Measurements from ENCODE around the gene EPHA7. TPM values are rescaled to one million over a fixed set of nuclear protein-coding genes. Genes with fewer than 3 reads are reported as not detected.

EPHA7 gene
- total RNA-seq, 1 donor from 2014 or later = 0.35 TPM

- no peak for DNase-seq (ENCODE audit: extremely low read depth, low read depth, low spot score)
Measured at GRCh38 chr6:93394471-93394870, 24.9 kb downstream of the EPHA7 start.

DNA sequence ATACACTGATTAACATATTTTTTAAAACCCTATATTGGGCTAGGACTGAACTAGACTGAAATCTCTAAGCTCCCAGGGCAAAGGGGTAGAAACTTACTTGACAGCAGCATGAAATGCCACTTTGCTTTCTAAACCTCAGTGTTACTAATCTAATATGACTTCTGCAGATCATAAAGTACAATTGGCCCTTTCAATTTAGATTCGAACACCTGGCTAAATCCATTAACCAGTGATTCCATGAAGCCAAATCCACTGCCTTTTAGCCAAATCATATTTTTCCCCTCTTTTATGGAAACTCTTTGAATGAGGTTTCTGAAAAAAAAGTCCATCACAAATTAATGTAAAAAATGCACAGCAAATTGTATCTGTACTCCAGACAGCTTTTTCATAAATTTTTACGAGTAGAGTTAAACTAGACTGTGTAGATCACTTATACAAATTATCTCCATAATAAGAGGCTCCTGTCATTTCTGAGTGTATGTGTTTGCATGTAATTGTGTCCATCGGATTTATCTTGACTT, 25.7 kb downstream of the EPHA7 start:
- DNase-seq (ENCODE audit: extremely low read depth, low read depth, low spot score) = no peak

DNA sequence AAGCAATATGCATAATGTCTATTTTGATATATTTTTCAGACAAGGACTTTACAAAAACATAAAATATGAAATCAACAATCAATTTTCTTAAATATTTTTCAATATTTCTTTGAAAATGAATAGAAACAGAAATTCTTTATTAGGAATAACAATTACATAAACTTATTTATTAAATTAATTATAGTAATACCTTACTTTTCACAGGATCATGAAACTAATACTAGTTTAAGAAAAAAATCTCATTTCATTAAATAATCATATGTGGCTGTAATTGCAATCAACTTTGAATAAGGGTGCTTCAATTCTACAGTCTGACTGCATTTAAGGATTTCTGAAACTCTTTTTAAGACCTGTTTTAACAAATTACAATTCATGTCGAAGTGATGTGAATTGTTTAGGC, 26.6 kb downstream of the EPHA7 start:
- DNase-seq (ENCODE audit: extremely low read depth, low read depth, low spot score) = no peak

GRCh38 chr6:93391965-93392364, 27.4 kb downstream of the EPHA7 start:
- DNase-seq (ENCODE audit: extremely low read depth, low read depth, low spot score) = no peak

DNA sequence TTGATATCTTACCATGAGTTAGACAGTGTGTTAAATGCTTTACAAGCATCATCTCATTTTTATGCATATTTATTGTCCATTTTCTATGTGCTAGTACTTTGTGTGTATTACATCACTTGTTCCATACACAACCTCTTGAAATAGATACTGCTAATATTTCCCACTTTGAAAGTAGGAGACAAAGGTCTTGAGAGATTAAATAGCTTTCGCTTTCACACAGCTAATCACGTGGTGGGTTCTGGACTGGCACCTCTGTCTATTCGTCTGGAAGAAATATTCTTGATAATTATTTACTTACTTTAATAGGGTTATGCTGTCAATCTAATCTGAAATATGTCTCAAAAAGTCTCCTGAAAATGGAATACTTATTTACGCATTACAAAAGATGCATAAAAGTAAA, 30.2 kb downstream of the EPHA7 start:
- DNase-seq (ENCODE audit: extremely low read depth, low read depth, low spot score) = no peak

- DNase-seq (ENCODE audit: extremely low read depth, low read depth, low spot score) = no peak
Measured at GRCh38 chr6:93388070-93388469, 31.3 kb downstream of the EPHA7 start.

DNA sequence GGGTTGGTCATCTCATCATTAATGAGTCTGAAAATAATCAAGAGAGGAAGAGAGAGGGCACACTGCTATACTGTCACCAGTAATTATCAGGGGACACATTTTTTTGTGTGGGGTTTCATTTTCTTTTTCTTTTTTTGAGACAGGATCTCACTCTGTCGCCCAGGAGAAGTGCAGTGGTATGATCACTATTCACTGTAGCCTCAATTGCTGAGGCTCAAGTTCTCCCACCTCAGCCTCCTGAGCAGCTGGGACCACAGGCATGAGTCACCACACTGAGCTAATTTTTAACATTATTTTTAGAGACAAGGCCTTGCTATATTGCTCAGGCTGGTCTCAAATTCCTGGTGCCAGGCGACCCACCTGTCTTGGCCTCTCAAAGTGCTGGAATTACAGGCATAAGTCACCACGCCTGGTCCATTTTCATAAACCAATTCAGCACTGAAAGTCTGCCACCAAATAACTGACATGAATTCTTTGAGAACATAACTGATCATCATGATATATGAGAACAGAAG, 43.3 kb downstream of the EPHA7 start:
- DNase-seq (ENCODE audit: extremely low read depth, low read depth, low spot score) = no peak

GRCh38 chr6:93373445-93373844, 45.9 kb downstream of the EPHA7 start:
- DNase-seq (ENCODE audit: extremely low read depth, low read depth, low spot score) = no peak

DNA sequence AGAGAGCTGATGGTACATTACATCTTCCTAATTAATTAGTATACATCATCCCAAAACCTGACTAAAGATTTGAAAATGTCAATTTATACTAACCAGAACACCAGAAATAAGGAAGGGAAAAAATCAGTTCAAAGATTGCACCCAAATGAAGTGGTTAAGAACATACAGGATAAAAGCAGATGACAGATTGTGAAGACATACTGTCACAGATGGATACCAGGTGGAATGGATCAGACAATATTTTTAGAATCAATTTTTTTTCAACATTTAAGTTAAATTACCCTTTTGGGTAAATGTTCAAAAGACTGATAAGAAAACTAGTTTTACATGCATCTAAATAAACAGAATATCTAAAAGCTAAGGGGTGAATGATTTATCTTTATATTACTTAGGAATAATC, 47.6 kb downstream of the EPHA7 start:
- no peak for DNase-seq (ENCODE audit: extremely low read depth, low read depth, low spot score)

- no peak for DNase-seq (ENCODE audit: extremely low read depth, low read depth, low spot score)
Measured at GRCh38 chr6:93369586-93370134, 49.7 kb downstream of the EPHA7 start.

- DNase-seq (ENCODE audit: extremely low read depth, low read depth, low spot score) = no peak
Measured at GRCh38 chr6:93366506-93366905, 52.9 kb downstream of the EPHA7 start.

GRCh38 chr6:93365445-93365844, 53.9 kb downstream of the EPHA7 start:
- no peak for DNase-seq (ENCODE audit: extremely low read depth, low read depth, low spot score)

DNA sequence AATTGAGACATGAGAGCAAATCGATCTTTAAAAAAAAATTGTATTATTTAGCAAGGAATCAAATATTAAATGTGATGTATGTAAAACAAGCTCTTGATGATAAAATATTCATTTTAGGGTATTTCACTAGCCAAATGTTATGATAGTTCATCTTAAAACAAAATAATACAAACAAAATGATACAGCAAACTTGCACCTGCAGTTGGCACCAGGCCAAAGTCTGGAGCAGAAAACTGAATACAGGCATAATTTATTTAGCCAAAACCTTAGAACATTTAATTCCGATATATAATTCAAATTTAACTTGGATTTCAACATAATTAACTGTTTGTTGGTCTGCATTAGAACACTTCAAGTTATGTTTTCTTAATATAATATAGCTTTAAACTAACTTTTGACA, 60.9 kb downstream of the EPHA7 start:
- no peak for DNase-seq (ENCODE audit: extremely low read depth, low read depth, low spot score)

DNA sequence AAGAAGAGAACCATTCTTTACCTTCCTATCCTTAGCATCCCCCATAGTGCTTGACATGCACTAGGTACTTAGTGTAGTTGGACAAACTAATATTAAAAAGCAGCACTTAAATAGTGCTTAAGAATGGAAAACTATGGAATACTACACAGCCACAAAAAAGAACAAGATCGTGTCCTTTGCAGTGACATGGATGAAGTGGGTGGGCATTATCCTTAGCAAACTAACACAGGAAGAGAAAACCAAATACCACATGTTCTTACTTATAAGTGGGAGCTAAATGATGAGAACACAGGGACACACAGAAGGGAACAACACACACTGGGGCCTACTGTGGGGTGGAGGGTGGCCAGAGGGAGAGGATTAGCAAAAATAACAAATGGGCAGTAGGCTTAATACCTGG, 66.8 kb downstream of the EPHA7 start:
- DNase-seq (ENCODE audit: extremely low read depth, low read depth, low spot score) = no peak

DNA sequence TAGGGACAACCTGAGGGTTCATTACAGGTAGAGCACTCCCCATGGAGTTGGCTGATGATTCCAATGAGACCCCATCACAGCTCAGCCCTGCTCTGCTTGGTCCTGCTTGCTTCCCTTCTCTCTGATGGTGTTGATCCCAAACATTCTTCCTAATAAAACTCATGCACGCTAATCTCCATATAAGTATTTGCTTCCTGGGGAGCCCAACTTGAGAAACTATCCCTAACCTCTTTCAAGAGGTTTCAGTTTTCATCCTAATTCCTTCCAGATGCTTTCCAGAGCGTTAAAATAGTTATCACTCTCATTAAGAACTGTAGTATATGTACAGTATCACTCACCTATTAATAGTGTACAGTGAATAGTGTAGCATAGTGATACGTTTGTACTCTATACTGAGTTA, 68.1 kb downstream of the EPHA7 start:
- DNase-seq (ENCODE audit: extremely low read depth, low read depth, low spot score) = no peak

DNA sequence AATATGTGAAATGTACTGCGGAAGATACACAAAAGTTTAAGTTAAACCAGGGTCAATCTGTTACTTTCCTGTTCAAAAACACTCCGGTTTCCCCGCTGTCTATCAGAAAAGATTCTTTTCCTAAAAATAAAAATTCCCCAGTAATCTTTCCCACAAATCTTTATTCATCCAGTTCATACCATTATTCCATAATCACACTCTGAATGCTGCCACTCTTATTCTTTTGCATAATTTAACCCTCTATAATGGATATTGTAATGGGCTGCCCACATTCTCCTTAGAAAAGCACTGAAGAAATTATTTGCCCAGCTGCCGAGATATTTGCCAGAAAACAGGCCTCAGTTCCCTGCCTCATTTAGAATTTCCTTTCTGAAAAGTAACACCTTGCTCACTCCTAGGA, 68.6 kb downstream of the EPHA7 start:
- no peak for DNase-seq (ENCODE audit: extremely low read depth, low read depth, low spot score)

GRCh38 chr6:93344333-93344835, 75.0 kb downstream of the EPHA7 start:
- no peak for DNase-seq (ENCODE audit: extremely low read depth, low read depth, low spot score)

GRCh38 chr6:93343476-93343875, 75.9 kb downstream of the EPHA7 start:
- no peak for DNase-seq (ENCODE audit: extremely low read depth, low read depth, low spot score)

GRCh38 chr6:93341900-93342613, 77.3 kb downstream of the EPHA7 start:
- no peak for DNase-seq (ENCODE audit: extremely low read depth, low read depth, low spot score)

DNA sequence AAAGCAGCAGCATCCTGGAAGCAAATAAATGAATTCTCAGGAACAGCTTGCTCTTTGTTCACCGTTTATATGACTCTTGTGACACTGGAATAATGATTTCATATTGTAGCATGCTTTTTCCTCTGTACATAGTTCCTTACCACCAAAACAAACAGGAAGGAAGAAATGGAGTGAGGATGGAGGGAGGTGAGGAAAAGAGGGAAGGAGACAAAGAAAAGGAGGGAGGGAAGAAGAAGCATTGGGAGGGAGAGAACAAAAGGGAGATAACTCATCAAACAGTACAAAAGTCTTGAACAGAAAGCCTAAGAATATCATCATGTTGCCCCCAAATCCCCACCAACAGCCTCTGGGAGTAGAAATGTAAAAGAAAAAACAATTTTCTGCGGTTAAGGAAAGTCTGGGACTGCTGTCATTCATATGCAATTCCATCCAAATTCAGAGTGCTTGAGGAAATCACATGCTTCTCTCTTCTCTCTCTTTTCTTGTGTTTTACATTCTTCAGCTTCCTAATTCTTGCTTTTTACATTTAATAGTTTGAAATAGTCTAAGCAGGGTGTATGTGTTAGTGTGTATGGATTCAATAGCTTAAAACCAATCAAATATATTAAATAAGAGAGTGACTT, 81.5 kb downstream of the EPHA7 start:
- no peak for DNase-seq (ENCODE audit: extremely low read depth, low read depth, low spot score)

DNA sequence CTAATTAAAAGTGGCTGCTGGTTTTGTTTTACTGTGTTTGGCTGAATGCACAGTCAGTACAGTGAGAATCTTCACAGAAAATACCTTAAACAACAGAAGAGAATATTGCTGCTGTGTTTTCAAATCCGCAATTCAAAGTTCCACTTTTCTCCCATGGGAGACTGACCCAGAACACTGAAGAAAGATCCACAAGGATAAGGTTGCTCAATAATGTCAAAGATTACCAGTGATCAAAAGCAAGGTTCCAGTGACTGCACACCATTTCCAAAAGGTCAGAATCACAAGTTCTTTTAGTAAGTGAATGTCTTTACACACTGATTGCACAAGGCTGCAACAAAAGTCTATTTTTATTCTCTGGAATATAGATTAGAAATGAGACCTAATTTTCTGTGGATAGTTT, 82.3 kb downstream of the EPHA7 start:
- no peak for DNase-seq (ENCODE audit: extremely low read depth, low read depth, low spot score)

Measured in glomerular endothelial cell (primary cell).